H1 (cell line): Measurements from ENCODE around the gene MYH11. TPM values are rescaled to one million over a fixed set of nuclear protein-coding genes. Genes with fewer than 3 reads are reported as not detected.

Experiments used
- JUND ChIP-seq: IDR thresholded peaks from 2 replicates; pipeline ENCODE4 v1.6.1; 2011; ENCODE audit warnings: mild to moderate bottlenecking, improper control_type of control experiment, low read length
- POLR2AphosphoS5 ChIP-seq: IDR thresholded peaks from 2 replicates; pipeline ENCODE4 v1.6.1; 2011; ENCODE audit warnings: low read depth, low read length
- SRF ChIP-seq: IDR thresholded peaks from 2 replicates; pipeline ENCODE4 v1.6.1; 2011; ENCODE audit warnings: mild to moderate bottlenecking, low read depth, low read length, moderate library complexity
- polyA plus RNA-seq, 7 experiments: library from polyadenylated mRNA; depleted of rRNA in 3 of 7; stranded (reverse) in 5 of 7; unstranded in 2 of 7; fragments of >200 nt in 5 of 7; fragments of 200-250 nt in 2 of 7; gene quantifications; 1 replicate in 5 of 7; 2 replicates in 1 of 7; 4 replicates in 1 of 7; pipeline versions ENCODE4 v1.2.1 to v1.2.3, GENCODE V29; 2011 to 2013; ENCODE audit warnings: missing spikeins in 2 of 7, mixed read lengths in 2 of 7
- total RNA-seq: library from RNA; stranded (reverse); fragmentation: NEBNext Ultra II Directional; extraction: Animal tissue kit (Norgen Biotek cat#: 25700); gene quantifications from 2 replicates; pipeline ENCODE4 v1.2.1, GENCODE V29; 2021

The MYH11 gene
- total and polyA plus RNA-seq, 2 of the 8 experiments (the other 6 are each of a cell fraction or from before 2014, with no cell fraction given): 0.11 to 0.78 TPM

DNA sequence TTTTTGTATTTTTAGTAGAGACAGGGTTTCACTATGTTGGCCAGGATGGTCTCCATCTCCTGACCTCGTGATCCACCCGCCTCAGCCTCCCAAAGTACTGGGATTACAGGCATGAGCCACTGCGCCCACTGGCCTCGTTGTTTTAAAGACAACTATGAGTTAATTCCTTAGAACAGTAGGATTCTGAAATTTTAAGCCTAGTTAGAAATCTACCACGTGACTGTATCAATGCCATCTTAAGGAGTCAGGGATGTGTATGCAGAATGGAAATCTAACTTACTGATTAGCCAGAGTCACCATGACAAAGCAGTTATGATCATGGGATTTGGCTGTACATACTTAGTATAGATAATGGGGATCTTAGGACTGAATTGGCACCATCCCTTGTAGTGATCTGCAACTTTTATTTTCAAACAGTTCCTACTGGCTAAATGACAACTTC is 28.8 kb upstream of the MYH11 start (continued):
- TF ChIP-seq JUND (no peak), SRF (no peak), POLR2AphosphoS5 (no peak)
